Measurements from ENCODE around the gene CDC25A. TPM values are rescaled to one million over a fixed set of nuclear protein-coding genes. Genes with fewer than 3 reads are reported as not detected.

The CDC25A gene
- total RNA-seq, 1 donor from 2014 or later = 1.8 TPM

- H3K36me3 Mint-ChIP-seq (ENCODE audit: low read depth) = no peaks in the 10 kb centered on the region
- DNase-seq (no peak), ATAC-seq (ENCODE audit: low read depth) (no peak)
- no peak for TF ChIP-seq CTCF (IDR thresholded peaks at IDR 0.05)
- no peaks in the 10 kb centered on the region for H3K4me1 Mint-ChIP-seq
- H3K9me3 Mint-ChIP-seq = no peaks in the 10 kb centered on the region
- POLR2A ChIA-PET = no interaction called here
- no peaks in the 10 kb centered on the region for H3K27me3 Mint-ChIP-seq
- CTCF ChIA-PET = interaction anchor here (0.7 kb wide), 1 partner anchor 13 kb away, joined by 3 read pairs; no protein-coding TSS in a partner anchor
- H3K27ac Mint-ChIP-seq = no peak overlapping the region
- H3K4me3 Mint-ChIP-seq = no peak overlapping the region
- intact Hi-C loops (cut with micrococcal nuclease) = no loop called here
These were observed 46.5 kb downstream of the CDC25A start for GRCh38 chr3:48141604-48142137.

- no peak for DNase-seq
- POLR2A ChIA-PET = no interaction called here
- CTCF ChIA-PET = interaction anchor here (1.1 kb wide), 1 partner anchor 10 kb away, joined by 4 read pairs; no protein-coding TSS in a partner anchor
- no peak overlapping the region for H3K27ac Mint-ChIP-seq
- no peaks in the 10 kb centered on the region for H3K27me3 Mint-ChIP-seq
- no peak for TF ChIP-seq CTCF (IDR thresholded peaks at IDR 0.05)
- intact Hi-C loops (cut with micrococcal nuclease) = no loop called here
- no peaks in the 10 kb centered on the region for H3K4me1 Mint-ChIP-seq
- no peaks in the 10 kb centered on the region for H3K36me3 Mint-ChIP-seq (ENCODE audit: low read depth)
- H3K4me3 Mint-ChIP-seq = no peak overlapping the region
- H3K9me3 Mint-ChIP-seq = no peaks in the 10 kb centered on the region
- no peak for ATAC-seq (ENCODE audit: low read depth)
These were observed 47.1 kb downstream of the CDC25A start for GRCh38 chr3:48140936-48141603.

- no peak for DNase-seq
- H3K9me3 Mint-ChIP-seq = no peaks in the 10 kb centered on the region
- CTCF ChIA-PET = interaction anchor here (1.1 kb wide), 1 partner anchor 11 kb away, joined by 4 read pairs; no protein-coding TSS in a partner anchor
- TF ChIP-seq CTCF (IDR thresholded peaks at IDR 0.05) = no peak
- ATAC-seq (ENCODE audit: low read depth) = no peak
- POLR2A ChIA-PET = no interaction called here
- H3K27me3 Mint-ChIP-seq = no peaks in the 10 kb centered on the region
- intact Hi-C loops (cut with micrococcal nuclease) = no loop called here
- no peak overlapping the region for H3K4me3 Mint-ChIP-seq
- H3K27ac Mint-ChIP-seq = no peak overlapping the region
- H3K4me1 Mint-ChIP-seq = no peaks in the 10 kb centered on the region
- no peaks in the 10 kb centered on the region for H3K36me3 Mint-ChIP-seq (ENCODE audit: low read depth)
These were observed 47.9 kb downstream of the CDC25A start for GRCh38 chr3:48140336-48140757.

- Mint-ChIP-seq H3K27ac (no peak overlapping the region), H3K9me3 (no peaks in the 10 kb centered on the region), H3K36me3 (ENCODE audit: low read depth) (no peaks in the 10 kb centered on the region), H3K4me3 (no peak overlapping the region), H3K27me3 (no peaks in the 10 kb centered on the region), H3K4me1 (no peaks in the 10 kb centered on the region)
- TF ChIP-seq CTCF (IDR thresholded peaks at IDR 0.05) = no peak
- DNase-seq (no peak), ATAC-seq (ENCODE audit: low read depth) (no peak)
- POLR2A ChIA-PET = no interaction called here
- intact Hi-C loops (cut with micrococcal nuclease) = no loop called here
- CTCF ChIA-PET = no interaction called here
These were observed 50.7 kb downstream of the CDC25A start for GRCh38 chr3:48137425-48137999.

Measured in activated B cell treated with CpG ODN at 0.5 μM for 24 hours (primary cell).